Trophoblast cell (in vitro differentiated cells and primary cell): ENCODE measurements around the gene CTSA.
A peak's percentile ranks its signal among the peaks of the same experiment; 100 is the strongest.

Experiments used
- DNase-seq, 2 donors: peaks; one replicate each; pipeline ENCODE4 v3.0.0-alpha.2; 2016
- H2AFZ ChIP-seq: 2 replicates; pipeline ENCODE4 v1.6.1; 2013; ENCODE audit warnings: low read length, moderate library complexity, mild to moderate bottlenecking; ENCODE audit not compliant: insufficient read depth, poor library complexity
- H2AK5ac ChIP-seq: 2 replicates; pipeline ENCODE4 v1.6.1; 2013; ENCODE audit warnings: mild to moderate bottlenecking, low read length
- H2BK120ac ChIP-seq: 2 replicates; pipeline ENCODE4 v1.6.1; 2013; ENCODE audit warnings: low read length, mild to moderate bottlenecking, moderate library complexity; ENCODE audit not compliant: insufficient read depth, poor library complexity
- H2BK12ac ChIP-seq: 2 replicates; pipeline ENCODE4 v1.6.1; 2013; ENCODE audit warnings: mild to moderate bottlenecking, low read length, moderate library complexity
- H2BK5ac ChIP-seq: 2 replicates; pipeline ENCODE4 v1.6.1; 2013; ENCODE audit warnings: low read length, low read depth, moderate library complexity, mild to moderate bottlenecking; ENCODE audit not compliant: poor library complexity
- H3K14ac ChIP-seq: 2 replicates; pipeline ENCODE4 v1.6.1; 2013; ENCODE audit warnings: mild to moderate bottlenecking, low read length
- H3K18ac ChIP-seq: 2 replicates; pipeline ENCODE4 v1.6.1; 2013; ENCODE audit warnings: mild to moderate bottlenecking, low read length
- H3K23ac ChIP-seq: 2 replicates; pipeline ENCODE4 v1.6.1; 2013; ENCODE audit warnings: low read length
- H3K27ac ChIP-seq: 2 replicates; pipeline ENCODE4 v1.5.1; 2013; ENCODE audit warnings: low read depth, mild to moderate bottlenecking, inconsistent platforms, low read length, moderate library complexity
- H3K27me3 ChIP-seq: 2 replicates; pipeline ENCODE4 v1.6.1; 2013; ENCODE audit warnings: inconsistent platforms, mild to moderate bottlenecking, low read length, moderate library complexity; ENCODE audit not compliant: insufficient read depth
- H3K36me3 ChIP-seq, 2 experiments: 1 replicate in 1 of 2; 2 replicates in 1 of 2; pipeline ENCODE4 v1.6.1; 2013; ENCODE audit warnings: low read length in 2 of 2, mild to moderate bottlenecking in 2 of 2, moderate library complexity in 1 of 2; ENCODE audit not compliant: insufficient read depth in 2 of 2, control insufficient read depth in 1 of 2
- H3K4ac ChIP-seq: 2 replicates; pipeline ENCODE4 v1.6.1; 2013; ENCODE audit warnings: low read depth, mild to moderate bottlenecking, low read length, moderate library complexity
- H3K4me1 ChIP-seq, 2 experiments: 1 replicate in 1 of 2; 2 replicates in 1 of 2; pipeline ENCODE4 v1.6.1; 2013; ENCODE audit warnings: low read length in 2 of 2, mild to moderate bottlenecking in 2 of 2, moderate library complexity in 1 of 2; ENCODE audit not compliant: insufficient read depth in 2 of 2, control insufficient read depth in 1 of 2
- H3K4me2 ChIP-seq: 2 replicates; pipeline ENCODE4 v1.6.1; 2013; ENCODE audit warnings: inconsistent platforms, mild to moderate bottlenecking, low read length, moderate library complexity
- H3K4me3 ChIP-seq: 2 replicates; pipeline ENCODE4 v1.5.1; 2013; ENCODE audit warnings: mild to moderate bottlenecking, low read depth, low read length, inconsistent platforms
- H3K79me1 ChIP-seq: one replicate; pipeline ENCODE4 v1.6.1; 2013; ENCODE audit warnings: low read length
- H3K79me2 ChIP-seq: 2 replicates; pipeline ENCODE4 v1.6.1; 2013; ENCODE audit warnings: low read length, mild to moderate bottlenecking; ENCODE audit not compliant: control insufficient read depth, insufficient read depth, poor library complexity
- H3K9ac ChIP-seq: 2 replicates; pipeline ENCODE4 v1.6.1; 2013; ENCODE audit warnings: mild to moderate bottlenecking, low read length
- H3K9me3 ChIP-seq: 2 replicates; pipeline ENCODE4 v1.6.1; 2013; ENCODE audit warnings: low read depth, mild to moderate bottlenecking, control low read depth, inconsistent platforms, low read length; ENCODE audit not compliant: insufficient read depth
- H4K12ac ChIP-seq: 2 replicates; pipeline ENCODE4 v1.6.1; 2013; ENCODE audit warnings: low read depth, mild to moderate bottlenecking, low read length, moderate library complexity
- H4K8ac ChIP-seq: 2 replicates; pipeline ENCODE4 v1.6.1; 2013; ENCODE audit warnings: low read depth, mild to moderate bottlenecking, low read length, moderate library complexity
- H4K91ac ChIP-seq: one replicate; pipeline ENCODE4 v1.6.1; 2013; ENCODE audit warnings: low read depth, mild to moderate bottlenecking, low read length, moderate library complexity
- WGBS: extraction: QIAGEN DNeasy Blood & Tissue Kit; methylation state at CpG from one replicate; pipeline ENCODE4 v1.1.7; 2013; ENCODE audit warnings: missing lambda C conversion rate; ENCODE audit not compliant: insufficient read length, insufficient coverage; ENCODE audit errors: extremely low coverage; 5-methylcytosine and 5-hydroxymethylcytosine counted together

CTSA gene

DNA sequence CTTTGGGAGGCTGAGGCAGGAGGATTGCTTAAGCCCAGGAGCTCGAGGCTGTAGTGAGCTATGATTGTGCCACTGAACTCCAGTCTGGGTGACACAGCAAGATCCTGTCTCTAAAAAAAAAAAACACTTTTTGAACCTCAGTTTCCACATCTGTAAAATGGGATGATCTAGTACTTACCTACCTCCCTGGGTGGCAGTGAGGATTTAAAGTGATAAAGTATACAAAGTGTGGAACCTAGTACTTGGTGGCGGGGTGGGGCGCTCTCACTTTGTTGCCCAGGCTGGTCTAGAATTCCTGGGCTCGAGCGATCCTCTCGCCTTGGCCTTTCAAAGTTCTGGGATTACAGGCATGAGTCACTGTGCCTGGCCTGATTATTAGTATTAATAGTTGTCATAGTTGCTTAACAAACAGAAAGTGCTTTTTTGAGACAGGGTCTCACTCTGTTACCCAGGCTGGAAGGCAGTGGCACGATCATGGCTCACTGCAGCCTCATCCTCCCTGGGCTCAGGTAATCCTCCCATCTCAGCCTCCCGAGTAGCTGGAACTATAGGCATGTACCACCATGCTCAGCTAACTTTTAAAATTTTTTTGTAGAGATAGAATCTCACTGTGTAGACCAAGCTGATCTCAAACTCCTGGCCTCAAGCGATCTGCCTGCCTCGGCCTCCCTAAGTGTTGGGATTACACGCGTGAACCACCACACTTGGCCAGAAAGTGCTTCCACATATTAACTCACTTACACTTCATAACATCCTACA is 27.8 kb downstream of the CTSA start:
- H3K4me2 ChIP-seq, result no peak overlapping the region
- no peak overlapping the region for H2BK5ac ChIP-seq
- H3K79me2 ChIP-seq, result no peaks in the 10 kb centered on the region
- no peak overlapping the region for H3K23ac ChIP-seq
- H2AK5ac ChIP-seq, result no peak overlapping the region
- H3K79me1 ChIP-seq, result no peaks in the 10 kb centered on the region
- H4K91ac ChIP-seq, result no peak overlapping the region
- no peak overlapping the region for H3K18ac ChIP-seq
- H2BK12ac ChIP-seq, result no peak overlapping the region
- H3K4me3 ChIP-seq, result no peak overlapping the region
- H4K8ac ChIP-seq, result no peak overlapping the region
- H3K27ac ChIP-seq, result no peak overlapping the region
- no peak overlapping the region for H4K12ac ChIP-seq
- H3K9ac ChIP-seq, result no peak overlapping the region
- H3K9me3 ChIP-seq, result no peaks in the 10 kb centered on the region
- no peak overlapping the region for H2AFZ ChIP-seq
- H3K27me3 ChIP-seq, result no peaks in the 10 kb centered on the region
- H3K4ac ChIP-seq, result no peak overlapping the region
- H3K14ac ChIP-seq, result no peak overlapping the region
- no peaks in the 10 kb centered on the region for H3K36me3 ChIP-seq
- no CpG with 5 or more reads among the region's 12 CpGs for WGBS
- H2BK120ac ChIP-seq, result no peak overlapping the region
- no peaks in the 10 kb centered on the region for H3K4me1 ChIP-seq
- peak; percentile 59 to 74 for DNase-seq

- H2AFZ ChIP-seq, result no peak overlapping the region
- no peak overlapping the region for H2BK12ac ChIP-seq
- no peak overlapping the region for H4K8ac ChIP-seq
- no peak for DNase-seq
- no peak overlapping the region for H3K4me2 ChIP-seq
- H3K9me3 ChIP-seq, result no peaks in the 10 kb centered on the region
- no peaks in the 10 kb centered on the region for H3K36me3 ChIP-seq
- no peaks in the 10 kb centered on the region for H3K4me1 ChIP-seq
- H3K4me3 ChIP-seq, result no peak overlapping the region
- H3K79me1 ChIP-seq, result no peaks in the 10 kb centered on the region
- H3K9ac ChIP-seq, result no peak overlapping the region
- H3K4ac ChIP-seq, result no peak overlapping the region
- no peak overlapping the region for H3K14ac ChIP-seq
- H3K79me2 ChIP-seq, result no peaks in the 10 kb centered on the region
- H4K91ac ChIP-seq, result no peak overlapping the region
- H3K27me3 ChIP-seq, result no peaks in the 10 kb centered on the region
- H3K27ac ChIP-seq, result no peak overlapping the region
- no peak overlapping the region for H2BK5ac ChIP-seq
- no CpG with 5 or more reads among the region's 11 CpGs for WGBS
- no peak overlapping the region for H3K18ac ChIP-seq
- H4K12ac ChIP-seq, result no peak overlapping the region
- no peak overlapping the region for H3K23ac ChIP-seq
- H2BK120ac ChIP-seq, result no peak overlapping the region
- H2AK5ac ChIP-seq, result no peak overlapping the region
These were observed 28.6 kb downstream of the CTSA start for GRCh38 chr20:45919542-45920399.

DNA sequence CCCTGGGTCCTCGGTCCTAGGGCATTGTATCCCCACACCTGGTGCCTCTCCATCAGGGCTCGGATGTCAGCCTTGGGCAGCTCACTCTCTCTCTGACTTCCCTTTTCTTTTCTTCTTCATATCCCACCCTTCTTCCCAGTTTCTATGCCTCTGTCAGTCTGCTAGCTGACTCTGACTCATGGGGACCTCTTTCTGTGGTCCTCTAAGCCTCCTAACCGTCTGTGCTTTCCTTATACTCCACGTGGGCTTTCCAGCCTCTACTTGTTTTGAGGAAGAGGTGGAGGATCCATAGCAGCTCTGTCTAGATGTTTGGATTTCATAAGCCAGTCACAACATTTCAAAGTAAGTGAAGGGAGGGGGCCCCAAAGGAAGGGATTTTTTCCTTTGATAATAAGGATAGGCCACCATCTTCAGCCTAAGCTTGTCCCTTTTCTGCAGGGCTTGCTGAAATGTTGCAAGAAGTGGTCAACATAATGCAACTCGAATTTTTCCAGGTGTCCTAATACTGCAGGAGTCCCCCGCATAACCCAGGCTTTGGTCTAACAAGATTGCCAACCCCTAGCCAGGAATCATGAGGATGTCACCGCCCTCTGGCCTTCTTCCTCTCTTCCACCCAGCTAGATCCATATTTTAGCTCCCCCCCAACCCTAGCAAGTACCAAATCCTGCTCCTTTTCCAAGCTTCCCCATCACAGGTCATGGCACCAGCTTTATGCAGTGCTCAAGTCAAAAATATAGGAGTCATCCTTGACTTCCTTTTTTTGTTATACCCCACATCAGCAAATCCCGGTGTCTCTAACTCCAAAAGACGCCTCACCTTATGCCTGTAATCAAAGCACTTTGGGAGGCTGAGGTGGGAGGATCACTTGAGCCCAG is 29.6 kb downstream of the CTSA start:
- H3K14ac ChIP-seq, result no peak overlapping the region
- H3K79me1 ChIP-seq, result no peaks in the 10 kb centered on the region
- no peak overlapping the region for H3K27ac ChIP-seq
- no peaks in the 10 kb centered on the region for H3K79me2 ChIP-seq
- no peak overlapping the region for H2AFZ ChIP-seq
- H3K4me3 ChIP-seq, result no peak overlapping the region
- no peak overlapping the region for H2BK5ac ChIP-seq
- no peak overlapping the region for H3K9ac ChIP-seq
- no peak overlapping the region for H3K4me2 ChIP-seq
- H4K12ac ChIP-seq, result no peak overlapping the region
- no peaks in the 10 kb centered on the region for H3K36me3 ChIP-seq
- H3K4me1 ChIP-seq, result no peaks in the 10 kb centered on the region
- H4K91ac ChIP-seq, result no peak overlapping the region
- no peak overlapping the region for H3K4ac ChIP-seq
- no peak overlapping the region for H2AK5ac ChIP-seq
- H3K9me3 ChIP-seq, result no peaks in the 10 kb centered on the region
- no peak overlapping the region for H3K23ac ChIP-seq
- H2BK12ac ChIP-seq, result no peak overlapping the region
- H3K27me3 ChIP-seq, result no peaks in the 10 kb centered on the region
- no peak overlapping the region for H3K18ac ChIP-seq
- WGBS, result no CpG with 5 or more reads among the region's 9 CpGs
- peak; percentile 73 to 85 for DNase-seq
- no peak overlapping the region for H2BK120ac ChIP-seq
- H4K8ac ChIP-seq, result no peak overlapping the region
